Measurements from ENCODE around the gene RNF19B. TPM values are rescaled to one million over a fixed set of nuclear protein-coding genes. Genes with fewer than 3 reads are reported as not detected.

Gene RNF19B
- total RNA-seq, 1 donor from 2014 or later, result 33.2 TPM

- no peak overlapping the region for H3K4me3 ChIP-seq (ENCODE audit: low read depth, low read length)
- DNase-seq (ENCODE audit: low read depth), result no peak
- no peak for TF ChIP-seq CTCF (conservative IDR thresholded peaks at IDR 0.05; ENCODE audit: low read depth, low read length)
Measured at GRCh38 chr1:32894019-32894600, 70.5 kb downstream of the RNF19B start.

GRCh38 chr1:32893198-32894018 lies 71.2 kb downstream of the RNF19B start:
- peak; percentile 12 for TF ChIP-seq CTCF (conservative IDR thresholded peaks at IDR 0.05; ENCODE audit: low read depth, low read length)
- DNase-seq (ENCODE audit: low read depth), result no peak
- peak overlapping the region; percentile 58 for H3K4me3 ChIP-seq (ENCODE audit: low read depth, low read length)

GRCh38 chr1:32892368-32893197 lies 72.0 kb downstream of the RNF19B start:
- peak overlapping the region; percentile 58 for H3K4me3 ChIP-seq (ENCODE audit: low read depth, low read length)
- TF ChIP-seq CTCF (conservative IDR thresholded peaks at IDR 0.05; ENCODE audit: low read depth, low read length), result peak; percentile 33
- DNase-seq (ENCODE audit: low read depth), result no peak

- TF ChIP-seq CTCF (conservative IDR thresholded peaks at IDR 0.05; ENCODE audit: low read depth, low read length), result no peak
- DNase-seq (ENCODE audit: low read depth), result no peak
- H3K4me3 ChIP-seq (ENCODE audit: low read depth, low read length), result no peak overlapping the region
Measured at GRCh38 chr1:32891630-32892029, 73.0 kb downstream of the RNF19B start.

GRCh38 chr1:32891241-32891570 lies 73.4 kb downstream of the RNF19B start:
- no peak for TF ChIP-seq CTCF (conservative IDR thresholded peaks at IDR 0.05; ENCODE audit: low read depth, low read length)
- no peak for DNase-seq (ENCODE audit: low read depth)
- H3K4me3 ChIP-seq (ENCODE audit: low read depth, low read length), result no peak overlapping the region

- no peak overlapping the region for H3K4me3 ChIP-seq (ENCODE audit: low read depth, low read length)
- no peak for TF ChIP-seq CTCF (conservative IDR thresholded peaks at IDR 0.05; ENCODE audit: low read depth, low read length)
- no peak for DNase-seq (ENCODE audit: low read depth)
Measured at GRCh38 chr1:32890516-32891240, 73.9 kb downstream of the RNF19B start.
